ENCODE data around the gene LCN10. TPM values are rescaled to one million over a fixed set of nuclear protein-coding genes. Genes with fewer than 3 reads are reported as not detected.

Gene LCN10
- total RNA-seq, 1 experiment from 2014 or later, result not detected

DNA sequence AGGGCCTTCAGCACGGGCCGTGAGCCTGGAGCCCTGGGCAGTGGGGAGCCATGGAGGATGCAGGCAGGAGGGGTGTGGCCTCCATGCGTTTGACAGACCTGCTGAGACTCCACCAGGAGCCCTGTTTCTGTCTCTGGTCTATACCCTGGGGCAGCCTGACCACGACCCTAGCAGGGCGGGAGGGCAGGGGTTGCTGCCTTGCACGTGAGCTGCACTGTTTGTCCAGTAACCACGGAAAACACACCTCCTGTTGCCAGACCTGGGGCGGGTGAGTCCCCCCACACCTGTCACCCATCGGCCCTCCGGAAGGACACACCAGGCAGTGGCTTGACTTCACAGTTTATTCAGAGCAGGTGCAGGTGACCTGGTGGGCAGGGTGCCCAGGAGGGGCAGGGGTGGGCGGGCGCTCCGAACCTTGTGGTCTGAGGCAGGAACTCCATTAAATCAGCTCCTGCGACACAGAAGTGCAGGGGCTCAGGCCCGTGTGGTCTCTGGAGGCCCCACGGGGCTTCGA is 11.4 kb upstream of the LCN10 start:
- Histone ChIP-seq H3K4me3 (ENCODE audit: low read length) (no peak overlapping the region), H3K9ac (ENCODE audit: low read length) (no peak overlapping the region), H3K79me2 (ENCODE audit: low read length) (no peaks in the 10 kb centered on the region), H3F3A (ENCODE audit: low read length, unreplicated experiment) (no peaks in the 10 kb centered on the region), H3K4me1 (ENCODE audit: insufficient read depth, low read length) (no peaks in the 10 kb centered on the region), H2AFZ (ENCODE audit: low read length) (no peak overlapping the region), H4K20me1 (ENCODE audit: low read length) (no peaks in the 10 kb centered on the region), H3K36me3 (ENCODE audit: low read depth, low read length) (no peaks in the 10 kb centered on the region), H3K27ac (ENCODE audit: low read length) (no peak overlapping the region), H3K4me2 (ENCODE audit: low read length) (no peak overlapping the region), H3K9me3 (ENCODE audit: low read length) (no peaks in the 10 kb centered on the region), H3K9me2 (replicated peaks; ENCODE audit: low read length) (no peaks in the 10 kb centered on the region), H3K27me3 (ENCODE audit: low read length) (no peaks in the 10 kb centered on the region)
- no peak for DNase-seq
- ChIA-PET CTCF (no interaction called here), POLR2A (ENCODE audit: unreplicated experiment) (no interaction called here)
- intact Hi-C loops (cut with micrococcal nuclease), result no loop called here
- no peak for TF ChIP-seq EZH2phosphoT487 (IDR thresholded peaks at IDR 0.05; ENCODE audit: borderline replicate concordance, low read length)
- no peak for TF ChIP-seq EZH2 (IDR thresholded peaks at IDR 0.05; ENCODE audit: low read length, unreplicated experiment)
- TF ChIP-seq, protein P1, sequence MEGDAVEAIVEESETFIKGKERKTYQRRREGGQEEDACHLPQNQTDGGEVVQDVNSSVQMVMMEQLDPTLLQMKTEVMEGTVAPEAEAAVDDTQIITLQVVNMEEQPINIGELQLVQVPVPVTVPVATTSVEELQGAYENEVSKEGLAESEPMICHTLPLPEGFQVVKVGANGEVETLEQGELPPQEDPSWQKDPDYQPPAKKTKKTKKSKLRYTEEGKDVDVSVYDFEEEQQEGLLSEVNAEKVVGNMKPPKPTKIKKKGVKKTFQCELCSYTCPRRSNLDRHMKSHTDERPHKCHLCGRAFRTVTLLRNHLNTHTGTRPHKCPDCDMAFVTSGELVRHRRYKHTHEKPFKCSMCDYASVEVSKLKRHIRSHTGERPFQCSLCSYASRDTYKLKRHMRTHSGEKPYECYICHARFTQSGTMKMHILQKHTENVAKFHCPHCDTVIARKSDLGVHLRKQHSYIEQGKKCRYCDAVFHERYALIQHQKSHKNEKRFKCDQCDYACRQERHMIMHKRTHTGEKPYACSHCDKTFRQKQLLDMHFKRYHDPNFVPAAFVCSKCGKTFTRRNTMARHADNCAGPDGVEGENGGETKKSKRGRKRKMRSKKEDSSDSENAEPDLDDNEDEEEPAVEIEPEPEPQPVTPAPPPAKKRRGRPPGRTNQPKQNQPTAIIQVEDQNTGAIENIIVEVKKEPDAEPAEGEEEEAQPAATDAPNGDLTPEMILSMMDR (conservative IDR thresholded peaks at IDR 0.05; ENCODE audit: low read depth, low read length), result no peak
- no peak for ATAC-seq
- BruUV-seq (replicated peaks), result no TSS peak

GRCh38 chr9:136753371-136754058 is 10.8 kb upstream of the LCN10 start:
- H3K27me3 ChIP-seq (ENCODE audit: low read length), result no peaks in the 10 kb centered on the region
- CTCF ChIA-PET, result no interaction called here
- POLR2A ChIA-PET (ENCODE audit: unreplicated experiment), result no interaction called here

DNA sequence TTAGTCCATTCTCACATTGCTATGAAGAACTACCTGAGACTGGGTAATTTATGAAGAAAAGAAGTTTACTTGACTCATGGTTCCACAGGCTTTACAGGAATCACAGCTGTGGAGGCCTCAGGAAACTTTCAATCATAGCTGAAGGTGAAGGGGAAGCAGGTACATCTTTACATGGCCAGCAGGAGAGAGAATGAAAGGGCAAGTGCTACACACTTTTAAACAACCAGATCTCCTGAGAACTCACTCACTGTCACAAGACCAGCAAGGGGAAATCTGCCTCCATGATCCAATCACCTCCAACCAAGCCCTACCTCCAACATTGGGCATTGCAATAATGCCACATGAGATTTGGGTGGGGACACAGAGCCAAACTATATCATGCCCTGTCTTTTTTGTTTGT is 9.1 kb upstream of the LCN10 start:
- no peaks in the 10 kb centered on the region for H3K27me3 ChIP-seq (ENCODE audit: low read length)
- no peaks in the 10 kb centered on the region for H3K9me2 ChIP-seq (replicated peaks; ENCODE audit: low read length)
- DNase-seq (no peak), ATAC-seq (no peak)
- CTCF ChIA-PET, result no interaction called here
- no peak overlapping the region for H3K27ac ChIP-seq (ENCODE audit: low read length)
- no peaks in the 10 kb centered on the region for H3F3A ChIP-seq (ENCODE audit: low read length, unreplicated experiment)
- TF ChIP-seq EZH2 (IDR thresholded peaks at IDR 0.05; ENCODE audit: low read length, unreplicated experiment), result no peak
- TF ChIP-seq, protein P1 (conservative IDR thresholded peaks at IDR 0.05; ENCODE audit: low read depth, low read length), result no peak
- no peak for TF ChIP-seq EZH2phosphoT487 (IDR thresholded peaks at IDR 0.05; ENCODE audit: borderline replicate concordance, low read length)
- no TSS peak for BruUV-seq (replicated peaks)
- intact Hi-C loops (cut with micrococcal nuclease), result no loop called here
- H3K36me3 ChIP-seq (ENCODE audit: low read depth, low read length), result no peaks in the 10 kb centered on the region
- POLR2A ChIA-PET (ENCODE audit: unreplicated experiment), result no interaction called here
- no peaks in the 10 kb centered on the region for H4K20me1 ChIP-seq (ENCODE audit: low read length)
- no peaks in the 10 kb centered on the region for H3K79me2 ChIP-seq (ENCODE audit: low read length)
- H3K9me3 ChIP-seq (ENCODE audit: low read length), result no peaks in the 10 kb centered on the region
- no peak overlapping the region for H3K4me3 ChIP-seq (ENCODE audit: low read length)
- H3K9ac ChIP-seq (ENCODE audit: low read length), result no peak overlapping the region
- no peak overlapping the region for H3K4me2 ChIP-seq (ENCODE audit: low read length)
- H2AFZ ChIP-seq (ENCODE audit: low read length), result no peak overlapping the region
- H3K4me1 ChIP-seq (ENCODE audit: insufficient read depth, low read length), result no peaks in the 10 kb centered on the region

More at GRCh38 chr9:136753371-136754058, 10.8 kb upstream of the LCN10 start:
- no peak for TF ChIP-seq EZH2phosphoT487 (IDR thresholded peaks at IDR 0.05; ENCODE audit: borderline replicate concordance, low read length)
- TF ChIP-seq, protein P1 (conservative IDR thresholded peaks at IDR 0.05; ENCODE audit: low read depth, low read length), result no peak
- TF ChIP-seq EZH2 (IDR thresholded peaks at IDR 0.05; ENCODE audit: low read length, unreplicated experiment), result no peak
- Histone ChIP-seq H3K4me1 (ENCODE audit: insufficient read depth, low read length) (no peaks in the 10 kb centered on the region), H3K36me3 (ENCODE audit: low read depth, low read length) (no peaks in the 10 kb centered on the region), H3K9me3 (ENCODE audit: low read length) (no peaks in the 10 kb centered on the region), H3K4me3 (ENCODE audit: low read length) (no peak overlapping the region), H3K4me2 (ENCODE audit: low read length) (no peak overlapping the region), H2AFZ (ENCODE audit: low read length) (no peak overlapping the region), H4K20me1 (ENCODE audit: low read length) (no peaks in the 10 kb centered on the region), H3K9ac (ENCODE audit: low read length) (no peak overlapping the region), H3K9me2 (replicated peaks; ENCODE audit: low read length) (no peaks in the 10 kb centered on the region), H3K27ac (ENCODE audit: low read length) (no peak overlapping the region), H3F3A (ENCODE audit: low read length, unreplicated experiment) (no peaks in the 10 kb centered on the region), H3K79me2 (ENCODE audit: low read length) (no peaks in the 10 kb centered on the region)
- no TSS peak for BruUV-seq (replicated peaks)
- no peak for DNase-seq
- ATAC-seq, result no peak
- intact Hi-C loops (cut with micrococcal nuclease), result no loop called here

Data from PC-3 (cell line).